BLaER1 treated with 17β-estradiol and CSF1 and Interleukin-3, amounts not matched to agents 10 nM and 100 nM (cell line): ENCODE data around the gene BLVRA.
"Not testable (repeated sequence)": the region's sequence is repeated elsewhere in the genome, so short reads cannot be mapped to it uniquely, and the experiment has no call there.

Experiments used
- H3K27ac ChIP-seq, 11 experiments: shearing (Covaris generic); formaldehyde crosslinking; 2 replicates each; pipeline ENCODE4 v1.8.1; 2022
- H3K27me3 ChIP-seq, 11 experiments: shearing (Covaris generic); formaldehyde crosslinking; 2 replicates each; pipeline ENCODE4 v1.8.1; 2022
- H3K36me3 ChIP-seq, 11 experiments: shearing (Covaris generic); formaldehyde crosslinking; 2 replicates each; pipeline ENCODE4 v1.8.1; 2022
- H3K4me1 ChIP-seq, 10 experiments: shearing (Covaris generic); formaldehyde crosslinking; 2 replicates each; pipeline ENCODE4 v1.8.1; 2022
- H3K4me2 ChIP-seq, 11 experiments: shearing (Covaris generic); formaldehyde crosslinking; 2 replicates each; pipeline ENCODE4 v1.8.1; 2022
- H3K4me3 ChIP-seq, 10 experiments: shearing (Covaris generic); formaldehyde crosslinking; 2 replicates each; pipeline ENCODE4 v1.8.1; 2022
- H3K9ac ChIP-seq, 11 experiments: shearing (Covaris generic); formaldehyde crosslinking; 2 replicates each; pipeline ENCODE4 v1.8.1; 2022
- H3K9me3 ChIP-seq, 11 experiments: shearing (Covaris generic); formaldehyde crosslinking; replicated peaks in 1 of 11; 2 replicates each; pipeline ENCODE4 v1.8.1; 2022
- H4K20me1 ChIP-seq, 11 experiments: shearing (Covaris generic); formaldehyde crosslinking; 2 replicates each; pipeline ENCODE4 v1.8.1; 2022
- Cebpa-rat ChIP-seq, 11 experiments: shearing (Covaris generic); IDR thresholded peaks; 2 replicates each; pipeline ENCODE4 v1.8.1; 2022

Gene BLVRA

DNA sequence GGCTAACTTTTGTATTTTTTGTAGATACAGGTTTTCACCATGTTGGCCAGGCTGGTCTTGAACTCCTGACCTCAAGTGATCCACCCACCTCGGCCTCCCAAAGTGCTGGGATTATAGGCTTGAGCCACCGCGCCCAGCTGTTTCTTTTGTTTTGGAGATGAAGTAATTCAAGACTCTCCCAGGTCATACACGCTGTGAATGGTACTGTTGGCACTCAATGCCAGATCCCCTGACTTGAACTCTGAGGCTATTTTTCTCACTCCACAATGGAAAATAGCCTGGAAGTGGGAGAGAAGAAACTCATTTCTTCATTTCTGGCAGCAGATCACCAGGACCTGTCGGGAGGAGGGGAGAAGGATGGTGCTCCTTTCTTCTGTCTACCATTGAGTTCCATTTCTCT lies 32.4 kb downstream of the BLVRA start:
- Histone ChIP-seq H3K36me3 (peaks cover 0 to 92% (median 0%) of the 10 kb centered on the region in 11 experiments; a peak in 5 of 22 replicates), H3K4me2 (peak overlapping the region in 2 of 11 experiments; percentile 18; a peak in 1 of 22 replicates), H3K4me3 (no peak overlapping the region)

DNA sequence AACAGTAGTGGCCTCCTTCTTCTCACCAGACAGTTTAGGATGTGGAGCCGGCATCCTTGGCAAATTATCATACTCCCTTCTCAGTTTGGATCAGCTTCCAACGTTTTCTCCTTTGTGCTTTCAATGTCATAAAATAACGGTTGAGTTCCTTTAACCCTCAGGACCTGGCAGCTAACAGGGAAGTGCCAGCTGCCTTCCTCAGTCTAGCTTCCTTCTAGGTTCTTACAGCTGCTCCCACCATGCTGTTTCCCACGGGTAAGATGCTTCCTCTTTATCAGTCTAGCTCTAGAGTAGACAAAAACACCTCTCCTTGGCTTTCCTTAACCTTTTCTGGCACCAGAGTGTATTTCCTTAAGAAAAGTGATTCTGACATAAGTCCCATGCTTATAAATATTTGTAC lies 33.2 kb downstream of the BLVRA start:
- Histone ChIP-seq H3K4me1 (peaks cover 0 to 14% (median 5%) of the 10 kb centered on the region in 10 experiments; a peak in 8 of 20 replicates), H3K27ac (no peak overlapping the region), H3K4me2 (peak overlapping the region in 5 of 11 experiments; percentile 4 to 35 (median 18); a peak in 5 of 22 replicates), H3K9me3 (no peaks in the 10 kb centered on the region), H3K27me3 (no peaks in the 10 kb centered on the region), H4K20me1 (no peaks in the 10 kb centered on the region), H3K4me3 (no peak overlapping the region), H3K9ac (no peak overlapping the region), H3K36me3 (peaks cover 0 to 95% (median 0%) of the 10 kb centered on the region in 11 experiments; a peak in 5 of 22 replicates)
- TF ChIP-seq Cebpa-rat (IDR thresholded peaks at IDR 0.05): no peak

More for the DNA sequence above, 32.4 kb downstream of the BLVRA start:
- Histone ChIP-seq H3K27ac (no peak overlapping the region), H3K9ac (no peak overlapping the region), H3K9me3 (no peaks in the 10 kb centered on the region), H3K4me1 (peaks cover 0 to 14% (median 5%) of the 10 kb centered on the region in 10 experiments; a peak in 8 of 20 replicates), H3K27me3 (no peaks in the 10 kb centered on the region), H4K20me1 (no peaks in the 10 kb centered on the region)
- no peak for TF ChIP-seq Cebpa-rat (IDR thresholded peaks at IDR 0.05)

DNA sequence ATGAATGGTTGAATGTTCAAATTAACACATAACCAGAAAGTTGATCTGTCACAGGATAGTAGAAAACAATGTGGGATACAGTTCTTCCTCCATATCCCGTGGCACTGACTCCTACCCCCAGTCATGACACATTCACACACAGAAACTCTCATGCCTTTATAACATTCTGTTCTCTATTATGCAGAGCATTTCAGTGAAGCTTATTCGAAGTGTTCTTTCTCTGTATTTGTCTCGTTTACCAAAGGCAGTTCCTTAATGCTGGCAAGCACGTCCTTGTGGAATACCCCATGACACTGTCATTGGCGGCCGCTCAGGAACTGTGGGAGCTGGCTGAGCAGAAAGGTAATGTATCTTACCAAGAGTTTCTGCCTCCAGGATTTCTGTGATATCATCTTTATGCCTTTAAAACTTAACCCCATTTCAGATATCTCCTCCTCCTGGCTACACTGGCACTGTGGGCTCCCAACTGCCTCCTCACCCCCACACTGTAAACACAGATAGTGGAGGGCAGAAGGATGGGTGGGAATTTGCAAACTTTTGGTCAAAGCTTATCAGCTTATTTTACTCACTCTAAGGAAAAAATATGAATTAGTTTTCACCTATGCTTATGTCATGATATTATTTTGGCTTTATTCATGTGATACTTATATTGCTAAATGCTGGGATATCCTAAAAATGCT lies 34.1 kb downstream of the BLVRA start:
- no peak overlapping the region for H3K4me2 ChIP-seq
- TF ChIP-seq Cebpa-rat (IDR thresholded peaks at IDR 0.05): no peak
- no peaks in the 10 kb centered on the region for H3K9me3 ChIP-seq
- H4K20me1 ChIP-seq: no peaks in the 10 kb centered on the region
- peaks cover 0 to 85% (median 0%) of the 10 kb centered on the region in 11 experiments; a peak in 5 of 22 replicates for H3K36me3 ChIP-seq
- no peaks in the 10 kb centered on the region for H3K27me3 ChIP-seq
- H3K9ac ChIP-seq: no peak overlapping the region
- H3K4me1 ChIP-seq: peaks cover 0 to 14% (median 5%) of the 10 kb centered on the region in 10 experiments; a peak in 8 of 20 replicates
- H3K27ac ChIP-seq: no peak overlapping the region
- no peak overlapping the region for H3K4me3 ChIP-seq

DNA sequence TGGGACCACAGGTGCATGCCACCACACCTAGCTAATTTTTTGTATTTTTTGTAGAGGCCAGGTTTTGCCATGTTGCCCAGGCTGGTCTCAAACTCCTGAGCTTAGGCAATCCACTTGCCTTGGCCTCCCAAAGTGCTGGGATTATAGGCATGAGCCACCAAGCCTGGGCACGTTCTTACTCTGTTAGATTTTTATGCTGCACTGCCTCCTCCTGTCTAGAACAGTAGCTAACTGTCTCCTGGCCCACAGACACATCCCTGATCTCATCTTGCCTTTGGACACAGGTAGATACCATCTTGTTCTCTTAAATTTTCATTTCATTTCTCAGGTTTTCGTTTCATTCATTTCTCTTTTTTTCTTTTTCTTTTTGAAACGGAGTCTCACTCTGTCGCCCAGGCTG lies 41.1 kb downstream of the BLVRA start:
- Histone ChIP-seq H3K9me3 (no peaks in the 10 kb centered on the region), H3K27ac (no peak overlapping the region), H3K4me3 (no peak overlapping the region), H3K9ac (no peak overlapping the region), H3K4me2 (no peak overlapping the region), H4K20me1 (no peaks in the 10 kb centered on the region), H3K36me3 (peaks cover 0 to 67% (median 0%) of the 10 kb centered on the region in 11 experiments; a peak in 5 of 22 replicates), H3K4me1 (no peaks in the 10 kb centered on the region), H3K27me3 (no peaks in the 10 kb centered on the region)
- TF ChIP-seq Cebpa-rat (IDR thresholded peaks at IDR 0.05): no peak

DNA sequence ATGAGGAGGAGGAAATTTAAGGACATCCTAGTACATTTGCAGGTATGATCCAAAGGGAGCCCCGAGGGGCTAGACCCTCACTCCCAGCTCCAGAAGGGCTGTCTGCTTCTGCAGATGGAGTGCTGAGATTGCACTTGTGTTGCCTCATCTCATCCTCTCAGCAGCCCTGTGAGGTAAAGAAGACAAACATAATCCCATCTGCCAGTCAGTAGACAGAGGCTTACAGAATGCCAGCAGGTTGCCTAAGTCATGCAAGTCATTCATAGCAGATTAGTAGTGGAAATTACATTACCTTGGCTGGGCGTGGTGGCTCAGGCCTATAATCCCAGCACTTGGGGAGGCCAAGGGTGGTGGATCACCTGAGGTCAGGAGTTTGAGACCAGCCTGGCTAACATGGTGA lies 45.4 kb downstream of the BLVRA start:
- Histone ChIP-seq H3K4me3 (no peak overlapping the region), H3K27ac (no peak overlapping the region), H3K9me3 (no peaks in the 10 kb centered on the region), H3K4me2 (no peak overlapping the region), H4K20me1 (no peaks in the 10 kb centered on the region), H3K9ac (no peak overlapping the region), H3K27me3 (no peaks in the 10 kb centered on the region), H3K4me1 (no peaks in the 10 kb centered on the region), H3K36me3 (peaks cover 0 to 92% (median 0%) of the 10 kb centered on the region in 11 experiments; a peak in 5 of 22 replicates)
- no peak for TF ChIP-seq Cebpa-rat (IDR thresholded peaks at IDR 0.05)

DNA sequence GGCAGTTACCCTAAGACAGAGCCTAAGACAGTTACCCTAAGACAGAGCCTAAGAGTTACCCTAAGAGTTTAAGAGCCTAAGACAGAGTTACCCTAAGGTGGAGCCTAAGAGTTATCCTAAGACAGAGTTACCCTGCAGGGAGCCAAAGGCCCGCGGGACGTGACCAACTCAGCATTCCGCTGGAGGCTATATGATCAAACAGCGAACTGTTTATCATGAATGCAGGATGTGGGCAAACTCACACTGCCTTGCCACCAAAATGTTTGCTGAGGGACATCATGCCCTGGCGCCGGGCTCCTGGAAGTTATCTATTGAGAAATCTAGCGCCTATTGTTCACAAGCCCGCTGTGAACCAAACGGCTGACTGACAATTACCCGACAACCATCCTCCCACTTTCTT lies 49.9 kb downstream of the BLVRA start:
- no peak overlapping the region for H3K4me3 ChIP-seq
- no peak overlapping the region for H3K9ac ChIP-seq
- no peak for TF ChIP-seq Cebpa-rat (IDR thresholded peaks at IDR 0.05)
- no peak overlapping the region for H3K4me2 ChIP-seq
- no peaks in the 10 kb centered on the region for H4K20me1 ChIP-seq
- no peak overlapping the region for H3K27ac ChIP-seq
- no peaks in the 10 kb centered on the region for H3K27me3 ChIP-seq
- H3K4me1 ChIP-seq: no peaks in the 10 kb centered on the region
- H3K9me3 ChIP-seq: peaks cover 0 to 7% (median 0%) of the 10 kb centered on the region in 11 experiments; a peak in 9 of 22 replicates
- H3K36me3 ChIP-seq: peaks cover 0 to 57% (median 0%) of the 10 kb centered on the region in 11 experiments; a peak in 5 of 22 replicates

DNA sequence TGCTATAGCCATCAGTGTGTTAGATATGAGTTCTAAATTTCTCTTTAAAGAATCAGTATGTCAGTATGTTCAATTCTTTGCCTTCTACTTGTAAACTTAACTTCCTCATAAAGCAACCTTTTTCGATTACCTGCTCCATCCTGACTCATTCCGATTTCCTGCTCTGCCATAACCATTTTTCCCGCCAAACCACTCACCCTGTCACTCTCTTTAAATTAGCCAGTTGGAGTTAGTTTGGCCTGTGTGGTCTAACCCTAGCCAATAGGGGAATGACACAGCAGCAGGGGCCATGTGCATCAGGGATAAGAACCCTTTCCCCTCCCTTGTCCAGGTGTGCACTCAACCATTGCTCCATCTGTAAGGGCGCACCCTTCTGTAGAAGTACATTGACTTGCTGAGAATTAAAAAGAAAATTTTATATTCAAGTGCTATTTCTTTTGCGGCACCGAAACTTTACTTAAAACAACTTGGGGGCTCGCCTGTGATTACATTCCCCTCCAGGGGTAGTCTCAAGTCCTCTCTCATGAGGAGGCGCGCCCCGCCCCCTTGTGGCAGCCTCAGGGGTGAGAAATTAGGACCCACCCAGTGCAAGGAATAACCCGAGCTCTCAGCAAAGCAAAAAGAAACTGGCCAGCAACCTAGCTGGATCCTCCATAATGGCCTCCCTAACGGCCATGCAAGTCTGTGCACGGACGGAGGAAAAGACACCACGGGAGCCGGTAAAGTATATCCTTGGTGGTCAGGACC lies 51.9 kb downstream of the BLVRA start:
- not testable (repeated sequence) for H3K4me2 ChIP-seq, H3K9ac ChIP-seq, H4K20me1 ChIP-seq, H3K4me1 ChIP-seq, H3K27ac ChIP-seq, H3K4me3 ChIP-seq
- Histone ChIP-seq H3K36me3 (peaks cover 0 to 38% (median 0%) of the 10 kb centered on the region in 11 experiments; a peak in 4 of 22 replicates), H3K9me3 (peaks cover 0 to 12% (median 0%) of the 10 kb centered on the region in 11 experiments; a peak in 9 of 22 replicates), H3K27me3 (peaks cover 0 to 13% (median 5%) of the 10 kb centered on the region in 11 experiments; a peak in 10 of 22 replicates)

DNA sequence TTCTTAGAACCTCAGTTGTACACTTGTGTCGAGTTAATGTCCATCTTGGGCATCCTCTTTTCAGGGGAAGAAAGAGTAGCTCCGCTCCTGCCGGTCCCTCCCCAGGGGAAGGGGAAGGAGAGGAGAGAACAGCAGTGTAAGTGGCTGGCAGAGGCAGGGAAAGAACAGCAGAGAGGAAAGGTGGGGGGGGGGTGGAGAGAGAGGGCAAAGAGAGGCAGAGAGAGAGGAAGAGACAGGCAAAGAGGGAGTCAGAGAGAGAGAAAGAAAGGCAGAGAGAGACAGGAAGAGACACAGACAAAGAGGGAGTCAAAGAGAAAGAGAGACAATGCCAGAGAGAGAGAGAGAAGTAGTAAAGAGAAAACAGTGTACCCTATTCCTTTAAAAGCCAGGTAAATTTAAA lies 56.9 kb downstream of the BLVRA start:
- H3K36me3 ChIP-seq: no peaks in the 10 kb centered on the region
- peaks cover 0 to 14% (median 5%) of the 10 kb centered on the region in 11 experiments; a peak in 10 of 22 replicates for H3K27me3 ChIP-seq
- H3K27ac ChIP-seq: no peak overlapping the region
- H3K4me3 ChIP-seq: no peak overlapping the region
- TF ChIP-seq Cebpa-rat (IDR thresholded peaks at IDR 0.05): no peak
- H3K4me2 ChIP-seq: no peak overlapping the region
- no peaks in the 10 kb centered on the region for H4K20me1 ChIP-seq
- no peak overlapping the region for H3K9ac ChIP-seq
- peaks cover 0 to 12% (median 0%) of the 10 kb centered on the region in 11 experiments; a peak in 9 of 22 replicates for H3K9me3 ChIP-seq
- H3K4me1 ChIP-seq: no peaks in the 10 kb centered on the region

DNA sequence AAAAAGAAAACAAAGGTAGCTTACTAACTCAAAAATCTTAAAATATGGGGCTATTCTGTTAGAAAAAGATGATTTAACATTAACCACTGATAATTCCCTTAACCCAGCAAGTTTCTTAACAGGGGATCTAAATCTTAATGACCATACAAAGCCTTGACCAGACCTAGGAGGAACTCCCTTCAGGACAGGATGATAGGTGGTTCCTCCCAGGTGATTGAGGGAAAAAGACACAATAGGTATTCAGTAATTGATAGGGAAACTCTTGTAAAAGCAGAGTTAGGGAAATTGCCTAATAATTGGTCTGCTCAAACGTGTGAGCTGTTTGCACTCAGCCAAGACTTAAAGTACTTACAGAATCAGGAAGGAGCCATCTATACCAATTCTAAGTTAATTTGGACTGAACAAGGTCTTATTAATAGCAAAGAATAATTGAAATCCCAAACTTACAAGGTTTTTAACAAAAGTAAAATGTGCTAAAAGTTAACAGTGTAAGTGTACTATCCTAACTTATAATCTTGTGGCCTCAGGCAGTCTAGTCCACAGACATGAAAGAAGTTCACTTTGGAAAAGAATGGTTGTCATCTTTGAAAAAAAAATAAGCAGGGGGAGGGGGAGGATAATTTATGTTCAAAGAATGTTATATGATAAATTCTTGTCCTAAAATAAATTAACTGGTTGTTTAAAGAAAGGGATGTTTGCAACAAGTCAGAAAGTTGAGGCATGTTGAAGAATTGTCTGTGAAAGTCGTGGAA lies 57.7 kb downstream of the BLVRA start:
- H3K27me3 ChIP-seq: peaks cover 0 to 14% (median 5%) of the 10 kb centered on the region in 11 experiments; a peak in 10 of 22 replicates
- H3K4me2 ChIP-seq, H3K4me3 ChIP-seq, H4K20me1 ChIP-seq, H3K4me1 ChIP-seq, H3K27ac ChIP-seq, H3K9ac ChIP-seq, H3K36me3 ChIP-seq: not testable (repeated sequence)
- H3K9me3 ChIP-seq: peaks cover 0 to 12% (median 0%) of the 10 kb centered on the region in 11 experiments; a peak in 8 of 22 replicates

DNA sequence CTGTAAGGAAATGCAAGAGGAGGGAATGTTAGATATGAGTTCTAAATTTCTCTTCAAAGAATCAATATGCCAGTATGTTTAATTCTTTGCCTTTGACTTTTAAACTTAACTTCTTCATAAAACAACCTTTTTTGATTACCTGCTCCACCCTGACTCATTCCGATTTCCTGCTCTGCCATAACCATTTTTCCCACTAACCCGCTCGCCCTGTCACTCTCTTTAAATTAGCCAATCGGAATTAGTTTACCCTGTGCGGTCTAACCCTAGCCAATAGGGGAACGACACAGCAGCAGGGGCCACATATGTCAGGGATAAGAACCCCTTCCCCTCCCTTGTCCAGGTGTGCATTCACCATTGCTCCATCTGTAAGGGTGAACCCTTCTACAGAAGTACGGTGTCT lies 64.9 kb downstream of the BLVRA start:
- not testable (repeated sequence) for H3K4me2 ChIP-seq, H3K9ac ChIP-seq, H3K27ac ChIP-seq, H3K9me3 ChIP-seq, H3K4me3 ChIP-seq, H4K20me1 ChIP-seq, H3K4me1 ChIP-seq, H3K36me3 ChIP-seq, H3K27me3 ChIP-seq
